HG02938 (cell line): ENCODE measurements around the gene REC8.
"Not testable (repeated sequence)": the region's sequence is repeated elsewhere in the genome, so short reads cannot be mapped to it uniquely, and the experiment has no call there.

Experiments used
- ATAC-seq: cut with Tn5 transposase; IDR thresholded peaks from one replicate; pipeline ENCODE4 v1.9.1; 2021; ENCODE audit warnings: mild to moderate bottlenecking, moderate library complexity; ENCODE audit not compliant: unreplicated experiment

Gene REC8

GRCh38 chr14:24198814-24199524, 27.1 kb downstream of the REC8 start:
- ATAC-seq = no peak

- ATAC-seq = not testable (repeated sequence)
These were observed 30.7 kb downstream of the REC8 start for GRCh38 chr14:24202538-24202937.

DNA sequence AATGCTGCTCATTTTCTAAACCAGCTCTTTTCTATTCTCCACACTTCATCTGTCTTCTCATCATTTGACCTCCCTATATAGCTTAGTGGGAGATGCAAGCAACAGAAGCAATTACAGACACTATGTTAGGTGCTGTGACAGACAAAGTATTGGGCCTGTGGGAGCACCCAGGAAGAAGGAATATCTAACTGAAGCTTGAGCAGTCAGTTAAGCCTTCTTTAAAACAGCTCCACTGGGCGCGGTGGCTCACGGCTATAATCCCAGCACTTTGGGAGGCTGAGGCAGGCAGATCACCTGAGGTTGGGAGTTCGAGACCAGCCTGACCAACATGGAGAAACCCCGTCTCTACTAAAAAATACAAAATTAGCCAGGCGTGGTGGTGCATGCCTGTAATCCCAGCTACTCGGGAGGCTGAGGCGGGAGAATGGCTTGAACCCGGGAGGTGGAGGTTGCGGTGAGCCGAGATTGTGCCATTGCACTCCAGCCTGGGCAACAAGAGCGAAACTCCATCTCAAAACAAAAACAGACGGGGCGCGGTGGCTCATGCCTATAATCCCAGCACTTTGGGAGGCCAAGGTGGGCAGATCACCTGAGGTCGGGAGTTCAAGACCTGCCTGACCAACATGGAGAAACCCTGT, 31.5 kb downstream of the REC8 start:
- not testable (repeated sequence) for ATAC-seq

DNA sequence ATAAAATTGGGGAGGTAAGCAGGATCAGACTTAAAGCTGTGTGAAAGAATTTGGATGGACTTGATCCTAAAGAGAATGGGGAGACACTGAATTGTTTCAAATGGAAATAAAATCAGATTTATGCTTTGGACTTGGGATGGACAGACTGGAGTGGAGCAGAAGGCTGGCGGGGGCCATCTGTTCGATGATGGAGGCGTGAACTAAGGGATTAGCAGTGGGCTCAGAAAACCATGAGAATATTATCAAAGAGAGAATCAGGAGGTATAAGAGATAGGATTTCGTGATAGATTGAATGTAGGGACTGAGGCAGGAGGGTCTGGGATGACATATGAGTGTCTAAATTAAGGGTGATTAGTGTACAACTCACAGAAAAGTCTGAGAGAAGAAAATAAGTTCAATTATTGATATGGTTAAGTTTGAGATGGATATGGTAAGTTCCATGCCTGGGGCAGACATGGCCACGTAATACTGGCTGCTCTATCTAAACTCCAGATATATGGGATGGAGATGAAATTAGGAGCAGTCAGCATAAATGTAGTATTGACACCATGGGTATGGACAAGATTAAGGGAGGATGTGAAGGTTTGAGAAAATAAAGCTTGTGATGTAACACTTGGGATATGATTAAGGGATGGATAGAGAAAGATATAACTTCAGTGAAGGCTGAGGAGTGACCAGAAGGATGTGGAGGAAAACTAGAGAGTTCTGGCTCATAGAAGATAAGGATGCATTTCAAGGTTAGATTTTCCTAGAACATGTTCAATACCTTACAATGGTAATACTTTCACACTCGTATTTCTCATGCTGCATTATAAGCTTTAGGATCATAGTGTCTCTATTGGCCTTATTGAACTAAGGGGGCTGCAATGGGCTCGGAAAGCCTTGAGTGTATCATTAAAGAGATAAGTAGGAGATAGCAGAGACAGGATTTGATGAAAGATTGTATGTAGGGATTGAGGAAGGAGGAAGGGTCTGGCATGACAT, 32.6 kb downstream of the REC8 start:
- no peak for ATAC-seq

DNA sequence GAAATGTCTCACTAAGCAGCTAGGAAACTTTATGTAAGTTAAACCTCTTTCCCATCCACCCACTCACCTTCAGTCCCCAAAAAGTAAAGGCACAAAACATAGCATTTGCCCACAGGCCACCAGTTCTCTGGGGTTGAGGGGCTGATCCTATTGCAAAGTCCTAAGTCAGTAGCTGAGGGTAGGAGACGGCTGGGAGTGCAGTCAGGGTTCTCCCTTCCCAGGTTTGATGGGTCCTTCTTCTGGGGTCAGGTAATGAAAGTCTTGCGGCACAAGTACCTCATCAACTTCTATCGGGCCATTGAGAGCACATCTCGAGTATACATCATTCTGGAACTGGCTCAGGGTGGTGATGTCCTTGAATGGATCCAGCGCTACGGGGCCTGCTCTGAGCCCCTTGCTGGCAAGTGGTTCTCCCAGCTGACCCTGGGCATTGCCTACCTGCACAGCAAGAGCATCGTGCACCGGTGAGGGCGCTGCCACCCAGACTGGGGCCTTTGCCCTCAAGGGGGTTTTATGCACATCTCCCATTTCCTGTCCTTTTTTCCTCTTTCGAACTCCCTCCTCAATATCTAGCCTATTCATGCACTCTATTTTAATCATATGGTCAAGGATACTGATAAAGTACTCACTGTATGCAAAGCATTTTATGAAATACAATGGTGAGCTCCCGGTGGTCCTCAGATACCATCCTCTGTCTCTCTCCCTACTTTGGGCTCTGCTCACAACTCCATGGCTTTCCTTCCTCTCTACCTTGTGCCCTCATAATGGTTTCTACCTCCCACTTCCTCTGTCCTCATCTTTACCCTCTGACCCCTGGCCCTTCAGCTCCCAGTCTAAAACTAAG, 34.6 kb downstream of the REC8 start:
- no peak for ATAC-seq

- ATAC-seq = no peak
These were observed 35.2 kb downstream of the REC8 start for GRCh38 chr14:24207104-24207551.

DNA sequence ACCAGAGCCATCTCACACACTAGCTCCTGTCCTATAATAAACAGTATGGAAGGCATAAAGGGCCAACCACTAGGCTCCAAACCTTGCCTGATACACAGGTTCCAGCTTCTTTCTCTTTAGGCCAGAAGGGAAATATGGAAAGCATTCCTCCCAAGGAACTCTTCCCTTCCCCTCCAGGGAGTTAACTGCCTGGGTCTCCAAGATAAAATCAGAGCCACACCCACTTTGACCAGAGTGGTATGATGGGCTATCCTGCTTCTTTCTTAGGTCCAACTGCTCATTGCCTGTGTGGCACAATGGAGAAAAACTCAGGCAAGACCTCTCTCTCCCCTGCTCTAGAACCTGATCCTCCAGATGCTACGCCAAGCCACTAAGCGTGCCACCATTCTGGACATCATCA, 35.7 kb downstream of the REC8 start:
- no peak for ATAC-seq

DNA sequence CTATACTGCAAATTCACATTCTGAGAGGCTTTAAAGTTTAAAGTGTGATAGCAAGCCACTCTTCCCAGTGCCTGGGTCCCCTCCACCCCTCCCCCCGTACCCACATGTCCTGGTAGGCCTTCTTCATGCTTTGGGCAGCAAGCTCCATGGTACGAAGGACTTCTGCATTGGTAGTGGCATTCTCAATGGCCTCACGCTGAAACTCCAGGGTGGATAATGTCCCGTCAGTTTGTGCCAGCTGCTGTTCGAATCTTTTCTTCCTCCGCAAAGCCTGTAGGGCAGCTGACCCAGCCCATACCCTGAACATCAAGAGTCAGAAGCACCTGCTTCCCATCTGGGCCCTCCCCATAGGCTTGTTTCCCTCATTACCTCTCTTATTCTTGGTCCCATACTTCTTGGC, 39.4 kb downstream of the REC8 start:
- no peak for ATAC-seq

DNA sequence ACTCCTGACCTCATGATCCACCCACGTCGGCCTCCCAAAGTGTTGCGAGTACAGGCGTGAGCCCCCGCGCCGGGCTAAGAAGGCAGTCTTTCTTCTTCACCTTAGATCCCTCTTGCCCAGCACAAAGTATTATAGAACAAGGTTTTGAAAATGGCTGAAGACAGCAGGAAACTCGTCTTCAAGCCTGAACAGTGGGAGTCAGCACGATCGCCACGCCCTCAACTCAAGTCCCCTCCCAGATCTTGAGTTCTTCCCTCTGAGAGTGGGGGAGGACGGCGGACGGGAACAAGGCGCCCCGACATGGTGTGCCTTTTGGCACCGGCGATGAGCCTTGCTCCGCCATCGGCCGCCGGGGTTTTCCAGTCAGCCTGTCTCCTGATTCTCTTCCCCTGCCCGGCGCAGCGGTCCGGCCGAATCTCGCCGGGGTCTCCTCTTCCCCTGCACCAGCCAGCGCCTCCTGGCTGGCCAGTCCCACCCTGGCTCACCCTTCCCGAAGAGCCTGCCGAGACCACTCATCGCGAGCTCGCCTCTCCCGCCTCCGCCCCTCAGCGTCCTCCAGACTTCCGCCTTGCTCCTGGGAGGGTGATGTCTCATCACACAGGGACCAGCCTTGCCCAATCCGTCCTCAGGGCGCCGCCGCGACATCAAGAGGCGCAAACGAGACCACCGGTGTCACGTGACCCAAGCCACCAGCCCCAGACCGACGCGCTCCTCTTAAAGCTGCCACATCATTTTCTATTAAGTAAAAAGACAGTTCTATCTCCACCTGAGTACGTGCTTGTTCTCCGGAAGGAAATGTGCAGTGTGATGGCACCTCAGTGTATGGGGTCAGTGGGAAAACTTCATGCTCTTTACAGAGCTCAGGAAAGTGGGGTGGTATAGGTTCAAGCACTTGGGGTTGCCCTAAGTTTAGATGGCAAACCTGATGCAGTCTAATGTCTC, 41.3 kb downstream of the REC8 start, which contains the start of gene CHMP4A:
Gene CHMP4A (minus strand): TSS at position 565 of the 942 bp plus-strand sequence. CDS start 49 bp downstream, at position 516.
- ATAC-seq = peak; percentile 79

GRCh38 chr14:24213866-24214662, 42.2 kb downstream of the REC8 start:
- no peak for ATAC-seq

GRCh38 chr14:24215495-24216344, 43.8 kb downstream of the REC8 start, which contains the start of gene MDP1:
Gene MDP1, minus strand, starts transcription at chr14:24216066. Its CDS starts 111 bp downstream, at chr14:24215955.
- ATAC-seq = peak; percentile 50

DNA sequence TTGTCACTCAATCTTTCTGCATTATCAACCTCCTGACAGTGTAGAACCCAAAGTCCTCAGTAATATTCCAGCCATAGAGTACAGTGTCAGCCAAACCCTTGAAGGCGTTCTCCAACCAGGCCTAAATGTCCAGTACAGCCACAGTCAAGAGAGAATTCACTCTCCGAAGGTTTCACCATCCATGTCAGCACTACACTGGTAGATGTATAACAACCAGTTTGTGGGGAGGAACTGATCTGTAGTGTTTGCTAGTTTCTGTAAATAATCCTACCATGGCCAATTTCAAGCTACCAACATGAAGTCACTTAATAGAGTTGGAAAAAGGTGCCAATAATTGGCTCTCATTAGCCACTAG, 44.4 kb downstream of the REC8 start:
- ATAC-seq = no peak

- ATAC-seq = not testable (repeated sequence)
These were observed 45.0 kb downstream of the REC8 start for GRCh38 chr14:24216876-24217275.

DNA sequence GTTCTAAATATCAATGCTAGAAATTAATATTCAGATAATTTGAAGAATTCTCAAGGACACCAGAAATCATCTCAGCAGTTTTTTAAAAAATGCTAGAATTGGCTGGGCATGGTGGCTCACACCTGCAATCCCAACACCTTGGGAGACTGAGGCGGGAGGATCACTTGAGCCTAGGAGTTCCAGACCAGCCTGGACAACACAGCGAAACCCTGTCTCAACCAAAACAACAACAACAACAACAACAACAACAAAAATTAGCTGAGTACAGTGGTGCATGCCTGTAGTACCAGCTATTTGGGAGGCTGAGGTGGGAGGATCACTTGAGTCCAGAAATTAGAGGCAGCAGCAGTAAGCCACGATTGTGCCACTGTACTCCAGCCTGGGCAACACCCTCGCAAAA, 47.2 kb downstream of the REC8 start:
- no peak for ATAC-seq

DNA sequence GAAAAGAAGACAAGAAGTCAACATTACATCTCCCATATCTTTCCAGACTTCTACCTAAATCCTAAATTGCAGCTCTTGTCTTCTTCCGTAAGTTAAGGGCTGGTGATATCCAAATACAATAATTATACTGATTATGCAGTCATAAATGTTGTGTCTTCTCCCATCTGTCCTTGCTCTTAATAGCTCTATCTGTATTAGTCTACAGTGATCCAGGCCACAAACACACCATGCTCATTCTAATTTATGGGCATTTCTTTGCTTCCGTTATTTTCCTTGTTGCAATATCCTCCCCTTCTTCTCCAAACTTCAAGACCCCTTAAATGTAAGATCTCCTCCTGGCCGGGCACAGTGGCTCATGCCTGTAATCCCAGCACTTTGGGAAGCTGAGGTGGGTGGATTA, 47.6 kb downstream of the REC8 start:
- ATAC-seq = no peak

DNA sequence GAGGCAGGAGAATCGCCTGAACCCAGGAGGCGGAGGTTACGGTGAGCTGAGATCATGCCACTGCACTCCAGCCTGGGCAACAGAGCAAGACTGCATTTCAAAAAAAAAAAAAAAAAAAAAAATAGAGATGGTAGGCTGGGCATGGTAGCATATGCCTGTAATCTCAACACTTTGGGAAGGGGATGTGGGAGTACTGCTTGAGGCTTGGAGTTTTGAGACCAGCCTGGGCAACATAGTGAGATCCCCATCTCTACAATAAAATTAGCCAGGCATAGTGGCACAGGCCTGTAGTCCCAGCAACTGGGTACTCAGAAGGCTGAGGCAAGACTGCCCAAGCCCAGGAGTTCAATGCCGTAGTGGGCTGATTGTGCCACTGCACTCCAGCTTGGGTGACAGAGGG, 51.1 kb downstream of the REC8 start:
- not testable (repeated sequence) for ATAC-seq

DNA sequence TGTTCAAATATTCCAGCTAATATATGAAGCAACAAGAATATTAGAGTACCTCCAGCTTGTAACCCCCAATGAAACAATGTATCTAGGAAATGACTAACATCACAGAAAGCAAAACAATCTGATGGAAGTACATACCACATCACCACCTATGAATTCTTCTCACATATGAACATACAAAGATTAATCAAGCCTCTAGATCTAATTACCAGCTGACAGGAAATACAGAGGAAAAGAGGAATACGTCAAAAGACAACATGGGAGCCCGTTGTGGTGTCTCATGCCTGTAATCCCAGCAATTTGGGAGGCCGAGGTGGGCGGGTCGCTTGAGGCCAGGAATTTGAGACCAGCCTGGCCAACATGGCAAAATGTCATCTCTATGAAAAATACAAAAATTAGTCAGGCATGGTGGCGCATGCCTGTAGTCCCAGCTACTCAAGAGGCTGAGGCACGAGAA, 52.8 kb downstream of the REC8 start:
- no peak for ATAC-seq
